ACHN (cell line): ENCODE results near the gene HPF1.
"Not testable (repeated sequence)": the region's sequence is repeated elsewhere in the genome, so short reads cannot be mapped to it uniquely, and the experiment has no call there.

Experiments used
- DNase-seq: peaks from one replicate; pipeline ENCODE4 v3.0.0-alpha.2; 2015
- in situ Hi-C: cut with HindIII; loops from 2 replicates; pipeline ENCODE4 v1.10.0; 2017; ENCODE audit warnings: low sequenced_read_pairs, low pct_ligation_motif_present, low pct_unique_long_range_greater_than_20kb

Gene HPF1

DNA sequence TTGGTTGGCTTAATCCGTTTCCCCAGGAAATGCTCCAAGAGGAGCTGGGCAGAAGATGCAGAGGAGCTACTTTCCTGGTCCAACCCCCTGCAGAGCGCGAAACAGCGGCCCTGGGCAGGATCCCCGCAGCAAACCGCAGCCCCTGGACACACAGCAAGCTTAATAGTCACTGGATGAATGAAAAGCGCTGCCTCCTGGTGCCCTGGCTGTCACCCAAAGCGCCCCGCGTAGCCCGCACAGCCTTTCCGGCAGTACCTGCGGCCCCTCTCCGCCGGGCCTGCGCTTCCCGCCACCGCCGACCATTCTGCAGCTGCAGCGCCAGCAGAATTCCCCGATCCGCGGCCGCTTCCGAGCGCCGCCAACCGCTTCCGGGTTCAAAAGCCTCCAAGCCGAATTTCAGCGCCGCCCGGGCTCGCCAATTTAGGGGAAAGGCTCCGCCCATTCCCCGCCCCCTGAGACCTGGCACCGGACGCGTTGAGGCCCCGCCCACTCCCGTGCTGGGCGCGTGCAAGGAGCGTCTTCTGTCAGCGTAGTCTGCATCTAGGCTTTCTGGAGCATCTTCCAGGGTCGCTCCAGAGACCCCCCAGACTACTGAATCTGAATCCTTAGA, at the start of gene HPF1:
HPF1 (minus strand) TSS at position 370 of the 610 bp plus-strand sequence; CDS start at position 303, 67 bp downstream.
- in situ Hi-C loops: no loop called here
- peak; percentile 85 for DNase-seq

GRCh38 chr4:169806770-169807169, 49.0 kb upstream of the HPF1 start:
- in situ Hi-C loops: loop anchor here (25.0 kb wide), 1 partner anchor 231 kb away; the partner anchor contains the start of gene MFAP3L
- DNase-seq: not testable (repeated sequence)

- in situ Hi-C loops: loop anchor here (25.0 kb wide), 1 partner anchor 234 kb away; the partner anchor contains the start of gene MFAP3L
- no peak for DNase-seq
Measured at GRCh38 chr4:169803413-169803812, 45.7 kb upstream of the HPF1 start.

DNA sequence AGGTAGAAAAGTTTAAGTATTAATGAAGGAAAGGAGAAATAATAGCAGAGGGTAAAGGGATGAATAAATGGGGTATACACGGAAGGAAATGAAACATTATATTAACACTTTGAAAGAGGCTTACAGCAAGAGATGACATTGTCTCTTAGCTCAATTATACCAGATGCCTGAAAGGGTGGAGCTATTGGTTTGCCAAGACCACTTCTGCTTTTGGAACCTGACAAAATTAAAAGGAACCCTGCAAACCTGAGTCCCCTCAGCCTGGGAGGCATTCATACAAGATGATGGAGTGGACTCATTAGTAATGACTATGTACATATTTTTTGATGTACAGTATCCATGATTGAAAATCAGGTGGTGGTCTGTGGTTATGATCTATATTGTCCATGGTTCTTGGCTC, 45.1 kb upstream of the HPF1 start:
- no peak for DNase-seq
- in situ Hi-C loops: loop anchor here (25.0 kb wide), 1 partner anchor 234 kb away; the partner anchor contains the start of gene MFAP3L

DNA sequence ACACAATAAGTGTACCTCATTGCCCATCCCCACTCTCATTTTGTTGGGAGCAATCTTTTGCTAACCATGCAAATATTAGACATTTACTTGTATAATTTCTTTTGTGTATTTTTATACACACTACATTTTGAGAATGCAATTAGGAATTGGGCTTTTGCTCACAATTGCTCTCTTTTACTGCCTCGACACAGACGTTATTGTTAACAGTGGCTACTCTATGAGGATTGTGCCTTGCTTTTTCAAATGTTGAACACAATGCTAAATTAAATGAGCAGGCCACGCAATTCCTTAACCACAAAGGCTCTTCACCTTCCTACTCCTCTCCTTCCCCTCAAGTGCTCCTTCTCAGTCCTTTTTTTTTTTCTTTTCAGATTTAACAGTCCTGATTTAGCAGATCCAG, 42.8 kb upstream of the HPF1 start:
- in situ Hi-C loops: loop anchor here (25.0 kb wide), 1 partner anchor 237 kb away; the partner anchor contains the start of gene MFAP3L

GRCh38 chr4:169799260-169799659, 41.5 kb upstream of the HPF1 start:
- DNase-seq: no peak
- in situ Hi-C loops: no loop called here

More for the DNA sequence above, 42.8 kb upstream of the HPF1 start:
- no peak for DNase-seq

- in situ Hi-C loops: no loop called here
- DNase-seq: peak; percentile 11
Measured at GRCh38 chr4:169795585-169795984, 37.8 kb upstream of the HPF1 start.

GRCh38 chr4:169791527-169792156, 33.9 kb upstream of the HPF1 start:
- DNase-seq: peak; percentile 77
- in situ Hi-C loops: no loop called here

DNA sequence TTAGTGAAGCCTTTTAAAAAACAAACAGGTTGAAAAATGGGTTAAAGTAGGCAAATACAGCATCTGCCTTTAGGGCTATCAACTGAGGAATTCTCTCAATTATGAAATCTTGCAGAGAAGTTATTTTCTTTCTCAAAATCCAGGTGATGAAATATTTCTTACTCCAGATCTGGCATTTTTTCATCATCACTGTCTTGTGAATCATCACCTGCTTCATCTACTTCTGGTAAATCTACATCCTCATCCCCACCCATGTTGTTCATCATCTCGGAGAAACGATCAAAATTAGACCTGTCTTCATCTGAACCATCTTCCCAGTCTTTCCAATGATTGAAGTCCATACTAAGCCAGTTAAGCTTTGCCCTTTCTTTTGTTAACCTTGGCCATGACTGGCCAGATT, 33.3 kb upstream of the HPF1 start:
- in situ Hi-C loops: no loop called here
- DNase-seq: no peak

DNA sequence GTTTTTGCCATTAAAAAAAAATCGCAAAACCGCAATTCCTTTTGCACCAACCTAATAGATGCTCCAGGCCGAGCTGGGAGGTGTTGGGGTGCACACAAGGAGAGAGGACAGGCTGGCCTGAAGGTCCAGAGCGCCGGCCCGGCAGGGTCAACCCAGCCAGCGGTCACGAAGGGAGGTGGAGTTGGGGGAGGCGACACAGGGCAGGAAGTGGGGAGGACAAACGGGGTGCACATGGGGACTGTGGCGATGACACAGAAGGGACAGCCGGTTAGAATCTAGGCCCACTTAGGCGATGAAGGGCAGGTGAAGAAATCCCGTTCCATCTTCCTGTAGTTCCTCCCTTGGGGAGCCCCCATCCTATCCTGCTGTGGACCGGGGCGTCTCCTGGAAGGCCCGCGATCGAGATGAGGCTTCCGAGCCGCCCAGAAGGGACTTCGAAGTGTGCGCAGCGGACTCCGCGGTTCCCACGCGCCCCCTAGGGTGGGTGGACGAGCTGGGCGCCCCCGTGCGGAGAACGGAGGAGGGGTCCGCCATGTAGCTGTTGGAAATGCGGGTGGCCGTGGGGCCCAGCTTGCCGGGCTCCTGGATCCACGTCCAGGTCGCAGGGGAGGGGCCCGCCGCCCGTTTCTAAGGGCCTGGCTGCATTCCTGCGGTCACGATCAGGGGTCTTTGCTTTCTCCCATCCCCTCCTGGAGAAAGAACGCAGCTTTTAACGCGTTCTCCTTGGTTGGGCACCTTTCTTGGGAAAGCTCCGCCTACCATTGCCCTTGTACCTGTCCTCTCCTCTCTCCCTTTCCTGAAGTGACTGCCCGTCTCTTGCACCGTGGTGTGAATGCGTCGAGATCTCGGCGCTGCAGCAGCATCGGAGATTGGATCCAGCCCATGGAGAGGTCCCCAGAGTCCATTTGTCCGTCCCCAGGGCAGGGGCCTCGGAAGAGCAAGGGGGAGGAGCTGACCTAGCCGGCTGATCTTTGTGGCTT, 17.0 kb upstream of the HPF1 start:
- in situ Hi-C loops: no loop called here
- no peak for DNase-seq

GRCh38 chr4:169773889-169774288, 16.1 kb upstream of the HPF1 start:
- no peak for DNase-seq
- in situ Hi-C loops: no loop called here

GRCh38 chr4:169771556-169772080, 13.9 kb upstream of the HPF1 start:
- in situ Hi-C loops, DNase-seq: not testable (repeated sequence)

DNA sequence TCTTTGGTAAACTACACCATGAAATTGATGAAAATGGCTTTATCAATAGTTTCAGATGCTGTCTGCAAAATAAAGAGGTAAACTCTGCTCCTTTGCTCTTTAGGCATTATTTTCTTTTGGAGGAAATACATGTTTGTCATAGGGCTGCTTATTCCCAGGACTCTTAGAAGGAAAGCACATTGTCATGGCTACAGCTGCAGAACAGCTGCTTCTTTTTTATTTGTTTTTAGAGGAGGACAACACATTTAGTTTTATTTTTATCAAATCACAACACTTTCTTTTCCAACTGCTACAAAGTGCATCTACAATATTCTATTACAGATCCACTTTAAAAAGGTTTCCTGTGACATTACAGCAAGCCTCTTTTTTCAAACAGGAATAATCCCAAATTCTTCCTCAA, 12.7 kb upstream of the HPF1 start:
- in situ Hi-C loops: no loop called here
- DNase-seq: no peak

- in situ Hi-C loops: no loop called here
- DNase-seq: no peak
Measured at GRCh38 chr4:169768385-169768784, 10.6 kb upstream of the HPF1 start.

GRCh38 chr4:169766741-169767140, 9.0 kb upstream of the HPF1 start:
- DNase-seq: no peak
- in situ Hi-C loops: no loop called here

GRCh38 chr4:169765835-169766234, 8.1 kb upstream of the HPF1 start:
- DNase-seq: no peak
- in situ Hi-C loops: no loop called here

DNA sequence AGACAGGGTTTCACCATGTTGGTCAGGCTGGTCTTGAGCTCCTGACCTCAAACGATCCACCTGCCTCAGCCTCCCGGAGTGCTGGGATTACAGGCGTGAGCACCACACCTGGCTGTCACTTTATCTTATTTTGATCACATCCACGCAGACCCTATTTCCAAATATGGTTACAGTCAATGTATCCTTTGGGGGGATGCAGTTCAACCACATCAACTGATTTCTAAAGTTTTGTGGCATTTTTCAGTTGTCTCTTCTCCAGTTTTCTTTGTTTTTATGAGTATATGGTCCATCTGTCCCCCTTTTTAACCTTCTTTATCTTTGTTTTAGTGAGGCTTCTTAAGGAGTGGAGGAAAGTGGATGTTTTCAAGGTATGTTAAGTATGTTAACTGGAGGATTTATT, 4.1 kb upstream of the HPF1 start:
- DNase-seq: no peak
- in situ Hi-C loops: no loop called here

DNA sequence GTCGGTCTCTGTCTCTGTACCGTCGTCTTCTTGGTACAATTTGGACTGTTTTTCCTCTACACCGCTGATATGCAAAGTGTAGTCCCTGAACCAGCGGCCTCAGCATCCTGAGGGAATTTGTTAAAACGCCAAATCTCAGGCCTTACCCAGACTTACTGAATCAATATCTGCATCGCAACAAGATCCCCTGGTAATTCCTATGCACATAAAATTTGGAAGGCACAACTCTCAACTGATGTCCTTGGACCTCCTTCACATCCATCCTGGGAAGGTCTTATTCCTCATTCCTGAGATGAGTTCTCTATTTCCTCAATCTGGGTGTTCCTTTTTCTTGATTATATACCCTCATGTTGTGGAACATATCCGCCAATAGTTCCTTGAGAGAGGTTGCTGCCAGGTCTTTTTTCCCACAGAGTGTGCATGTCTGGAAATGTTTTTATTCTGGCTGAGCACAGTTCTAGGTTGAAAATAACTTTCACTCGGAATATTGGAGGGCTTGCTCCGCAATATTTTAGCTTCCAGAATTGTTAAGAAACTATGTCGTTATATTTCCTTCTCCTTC, 738 bp upstream of the HPF1 start:
- in situ Hi-C loops: no loop called here

More for the DNA sequence above, 738 bp upstream of the HPF1 start:
- no peak for DNase-seq
